B cell (primary cell): Measurements from ENCODE around the gene STIM1.

ENCODE experiments used
- CTCF ChIP-seq: fragments of 200-600 bp; IDR thresholded peaks from one replicate; pipeline ENCODE4 v1.8.0; 2022; ENCODE audit warnings: antibody characterized with exemption, mild to moderate bottlenecking
- EZH2 ChIP-seq: IDR thresholded peaks from 2 replicates; pipeline ENCODE4 v1.6.1; 2012; ENCODE audit warnings: borderline replicate concordance, low read depth, mild to moderate bottlenecking, moderate library complexity, low read length; ENCODE audit not compliant: insufficient read depth, poor library complexity, severe bottlenecking

- TF ChIP-seq CTCF, result no peak
- no peak for TF ChIP-seq EZH2
Measured at GRCh38 chr11:3861683-3862082, 6.2 kb downstream of the STIM1 start.
